ENCODE data around the gene RAX2. TPM values are rescaled to one million over a fixed set of nuclear protein-coding genes. Genes with fewer than 3 reads are reported as not detected.

Gene RAX2
- total RNA-seq, 1 experiment from 2014 or later = not detected

DNA sequence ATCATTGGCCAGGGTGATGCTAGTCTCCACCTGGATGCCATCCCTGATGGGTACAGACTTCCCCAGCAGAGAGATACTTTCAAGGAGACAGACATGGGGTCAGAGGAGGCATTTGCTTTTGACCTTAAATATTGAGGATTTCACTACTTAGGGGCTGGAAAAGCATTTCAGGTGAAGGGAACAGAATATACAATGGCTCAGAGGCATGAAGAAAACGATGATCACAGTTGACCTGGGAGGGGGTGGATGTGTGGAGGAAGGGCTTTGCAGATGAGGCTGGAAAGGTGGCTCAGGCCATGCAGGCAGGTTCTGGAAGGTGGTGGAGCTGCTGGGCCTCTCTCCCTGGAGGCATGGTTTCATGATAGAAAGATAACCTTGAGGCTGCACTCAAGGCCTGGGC, 10.3 kb upstream of the RAX2 start:
- ChIA-PET POLR2A (no interaction called here), CTCF (no interaction called here)
- Histone ChIP-seq H3K4me1 (no peaks in the 10 kb centered on the region), H3K27me3 (replicated peaks; ENCODE audit: control insufficient read depth, insufficient read depth, low read length) (no peaks in the 10 kb centered on the region), H3K4me3 (ENCODE audit: low read depth, low read length) (no peak overlapping the region), H3K9me3 (peaks cover 19% of the 10 kb centered on the region; the same call in 1 of the 2 replicates), H3K36me3 (ENCODE audit: control insufficient read depth, insufficient read depth, low read length) (no peaks in the 10 kb centered on the region)
- no peaks in the 10 kb centered on the region for H3K36me3 Mint-ChIP-seq (ENCODE audit: insufficient read depth, unreplicated experiment)
- H3K27me3 Mint-ChIP-seq (ENCODE audit: insufficient read depth, unreplicated experiment) = no peaks in the 10 kb centered on the region
- H3K4me3 Mint-ChIP-seq (ENCODE audit: unreplicated experiment) = no peak overlapping the region
- intact Hi-C loops (cut with micrococcal nuclease; ENCODE audit: unreplicated experiment) = no loop called here
- no peak for DNase-seq
- BruUV-seq (replicated peaks) = no TSS peak
- H3K27ac Mint-ChIP-seq (ENCODE audit: unreplicated experiment) = no peak overlapping the region
- peaks cover 11% of the 10 kb centered on the region for H3K9me3 Mint-ChIP-seq (ENCODE audit: unreplicated experiment)
- H3K4me1 Mint-ChIP-seq (ENCODE audit: low read depth, unreplicated experiment) = no peaks in the 10 kb centered on the region
- TF ChIP-seq CTCF (IDR thresholded peaks at IDR 0.05; ENCODE audit: insufficient read depth in 1 of 2, low read depth in 1 of 2, low read length in 1 of 2, severe bottlenecking in 1 of 2, unreplicated experiment in 1 of 2) = no peak

- Histone ChIP-seq H3K4me3 (ENCODE audit: low read depth, low read length) (no peak overlapping the region), H3K9me3 (peaks cover 19% of the 10 kb centered on the region; the same call in 1 of the 2 replicates), H3K36me3 (ENCODE audit: control insufficient read depth, insufficient read depth, low read length) (no peaks in the 10 kb centered on the region), H3K4me1 (no peaks in the 10 kb centered on the region), H3K27me3 (replicated peaks; ENCODE audit: control insufficient read depth, insufficient read depth, low read length) (no peaks in the 10 kb centered on the region)
- no peak for TF ChIP-seq CTCF (IDR thresholded peaks at IDR 0.05; ENCODE audit: insufficient read depth in 1 of 2, low read depth in 1 of 2, low read length in 1 of 2, severe bottlenecking in 1 of 2, unreplicated experiment in 1 of 2)
- CTCF ChIA-PET = no interaction called here
- no peaks in the 10 kb centered on the region for H3K4me1 Mint-ChIP-seq (ENCODE audit: low read depth, unreplicated experiment)
- no TSS peak for BruUV-seq (replicated peaks)
- no peak for DNase-seq
- POLR2A ChIA-PET = no interaction called here
- H3K9me3 Mint-ChIP-seq (ENCODE audit: unreplicated experiment) = peaks cover 11% of the 10 kb centered on the region
- H3K27me3 Mint-ChIP-seq (ENCODE audit: insufficient read depth, unreplicated experiment) = no peaks in the 10 kb centered on the region
- no peak overlapping the region for H3K27ac Mint-ChIP-seq (ENCODE audit: unreplicated experiment)
- H3K4me3 Mint-ChIP-seq (ENCODE audit: unreplicated experiment) = no peak overlapping the region
- intact Hi-C loops (cut with micrococcal nuclease; ENCODE audit: unreplicated experiment) = no loop called here
- no peaks in the 10 kb centered on the region for H3K36me3 Mint-ChIP-seq (ENCODE audit: insufficient read depth, unreplicated experiment)
These were observed 9.6 kb upstream of the RAX2 start for GRCh38 chr19:3781603-3782002.

- POLR2A ChIA-PET = interaction anchor here (1.1 kb wide), 1 partner anchor 18 kb away, joined by 3 read pairs; the partner anchor contains the start of gene MRPL54
- Histone ChIP-seq H3K9me3 (peaks cover 19% of the 10 kb centered on the region; the same call in 1 of the 2 replicates), H3K4me1 (no peaks in the 10 kb centered on the region), H3K4me3 (ENCODE audit: low read depth, low read length) (no peak overlapping the region), H3K36me3 (ENCODE audit: control insufficient read depth, insufficient read depth, low read length) (no peaks in the 10 kb centered on the region), H3K27me3 (replicated peaks; ENCODE audit: control insufficient read depth, insufficient read depth, low read length) (no peaks in the 10 kb centered on the region)
- intact Hi-C loops (cut with micrococcal nuclease; ENCODE audit: unreplicated experiment) = no loop called here
- Mint-ChIP-seq H3K27ac (ENCODE audit: unreplicated experiment) (no peak overlapping the region), H3K27me3 (ENCODE audit: insufficient read depth, unreplicated experiment) (no peaks in the 10 kb centered on the region), H3K36me3 (ENCODE audit: insufficient read depth, unreplicated experiment) (no peaks in the 10 kb centered on the region), H3K9me3 (ENCODE audit: unreplicated experiment) (peaks cover 11% of the 10 kb centered on the region), H3K4me3 (ENCODE audit: unreplicated experiment) (no peak overlapping the region), H3K4me1 (ENCODE audit: low read depth, unreplicated experiment) (no peaks in the 10 kb centered on the region)
- DNase-seq = no peak
- no TSS peak for BruUV-seq (replicated peaks)
- TF ChIP-seq CTCF (IDR thresholded peaks at IDR 0.05; ENCODE audit: insufficient read depth in 1 of 2, low read depth in 1 of 2, low read length in 1 of 2, severe bottlenecking in 1 of 2, unreplicated experiment in 1 of 2) = no peak
- CTCF ChIA-PET = no interaction called here
These were observed 8.8 kb upstream of the RAX2 start for GRCh38 chr19:3780786-3781304.

All from Caco-2 (cell line).